GM19467 (cell line): ENCODE data around the gene JAM2.
"Not testable (repeated sequence)": the region's sequence is repeated elsewhere in the genome, so short reads cannot be mapped to it uniquely, and the experiment has no call there.

Experiments
- ATAC-seq: cut with Tn5 transposase; IDR thresholded peaks from one replicate; pipeline ENCODE4 v1.9.1; 2021; ENCODE audit warnings: mild to moderate bottlenecking, moderate library complexity; ENCODE audit not compliant: unreplicated experiment

The JAM2 gene

DNA sequence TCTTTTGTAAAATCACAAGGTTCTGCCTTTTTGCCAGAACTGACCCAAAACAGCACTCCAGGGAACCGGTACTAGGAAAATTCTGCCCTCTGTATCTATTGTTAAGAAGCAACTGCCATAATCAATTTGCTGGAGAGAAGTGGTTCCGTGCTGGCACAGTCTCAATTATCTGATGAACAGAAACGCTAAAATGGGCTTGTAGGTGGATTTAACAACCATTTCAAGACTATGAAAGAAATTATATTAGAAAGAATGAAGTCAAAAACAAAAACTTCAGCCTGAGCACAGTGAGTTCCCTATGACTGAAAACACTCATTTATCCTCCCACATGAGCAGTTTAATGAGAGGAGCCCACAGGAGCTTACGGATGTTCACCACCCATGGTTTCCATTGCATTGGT is 4.4 kb downstream of the JAM2 start:
- no peak for ATAC-seq

DNA sequence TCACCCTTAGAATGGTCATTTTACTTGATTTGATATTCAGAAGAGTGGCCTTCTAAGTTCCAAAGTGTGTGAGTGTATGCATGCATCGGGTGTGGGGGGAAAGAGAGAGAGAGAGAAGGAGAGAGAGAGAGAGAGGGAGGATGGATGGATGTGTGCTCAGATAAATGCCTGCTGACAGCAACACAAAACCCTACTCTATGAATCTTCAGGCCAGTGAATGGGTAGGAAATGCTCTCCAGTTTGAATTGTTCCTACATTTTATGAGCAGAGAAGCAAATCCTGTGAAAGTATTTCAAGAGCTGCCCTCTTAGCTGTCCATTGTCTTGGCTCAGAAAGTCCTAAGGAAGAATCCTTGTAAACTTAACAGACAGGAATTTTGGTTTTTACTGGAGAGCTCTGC is 7.4 kb downstream of the JAM2 start:
- ATAC-seq: no peak

DNA sequence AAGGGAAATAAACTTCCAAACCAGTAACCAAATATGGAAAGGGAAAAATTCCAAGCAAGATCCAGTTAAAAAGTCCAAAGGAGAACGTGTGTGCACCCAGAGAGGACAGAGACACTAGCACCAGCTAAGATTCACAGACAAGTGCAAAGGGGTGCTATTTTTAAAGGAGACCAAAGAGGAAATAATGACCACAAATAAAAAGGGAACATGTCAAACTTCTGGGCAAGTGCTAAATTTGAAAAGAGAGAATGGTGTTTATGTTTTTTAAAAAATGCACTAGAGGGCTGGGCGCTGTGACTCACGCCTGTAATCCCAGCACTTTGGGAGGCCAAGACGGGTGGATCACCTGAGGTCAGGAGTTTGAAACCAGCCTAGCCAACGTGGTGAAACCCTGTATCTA is 8.6 kb downstream of the JAM2 start:
- ATAC-seq: no peak

DNA sequence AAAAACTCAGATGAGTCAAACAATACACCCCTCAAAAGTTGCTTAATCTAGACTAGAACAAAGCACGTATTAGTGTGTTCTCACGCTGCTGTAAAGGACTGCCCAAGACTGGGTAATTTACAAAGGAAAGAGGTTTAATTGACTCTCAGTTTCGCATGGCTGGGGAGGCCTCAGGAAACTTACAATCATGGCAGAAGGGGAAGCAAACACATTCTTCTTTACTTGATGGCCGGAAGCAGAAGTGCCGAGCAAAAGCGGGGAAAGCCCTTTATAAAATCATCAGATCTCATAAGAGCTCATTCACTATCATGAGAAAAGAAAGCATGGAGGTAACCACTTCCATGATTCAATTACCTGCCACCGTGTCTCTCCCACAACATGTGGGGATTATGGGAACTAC is 10.1 kb downstream of the JAM2 start:
- no peak for ATAC-seq

DNA sequence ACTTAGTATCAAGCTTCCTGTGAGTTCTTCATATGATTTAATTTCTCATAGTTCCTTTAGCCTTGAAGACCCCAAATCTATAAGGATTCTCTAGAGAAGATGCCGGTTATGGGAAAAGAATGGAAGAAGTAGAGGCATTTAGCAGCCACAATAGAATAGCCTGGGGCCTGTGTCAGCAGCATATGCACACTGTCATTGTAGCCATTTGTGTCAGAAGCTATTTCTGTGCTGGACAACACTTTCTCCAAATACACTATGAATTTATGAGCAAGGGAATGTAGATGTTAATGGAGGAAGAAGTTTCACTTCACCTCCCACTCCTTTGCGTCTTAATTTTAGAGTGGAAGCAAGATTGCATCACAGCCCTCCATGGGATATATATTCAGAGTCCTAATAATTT is 17.4 kb downstream of the JAM2 start:
- ATAC-seq: no peak

DNA sequence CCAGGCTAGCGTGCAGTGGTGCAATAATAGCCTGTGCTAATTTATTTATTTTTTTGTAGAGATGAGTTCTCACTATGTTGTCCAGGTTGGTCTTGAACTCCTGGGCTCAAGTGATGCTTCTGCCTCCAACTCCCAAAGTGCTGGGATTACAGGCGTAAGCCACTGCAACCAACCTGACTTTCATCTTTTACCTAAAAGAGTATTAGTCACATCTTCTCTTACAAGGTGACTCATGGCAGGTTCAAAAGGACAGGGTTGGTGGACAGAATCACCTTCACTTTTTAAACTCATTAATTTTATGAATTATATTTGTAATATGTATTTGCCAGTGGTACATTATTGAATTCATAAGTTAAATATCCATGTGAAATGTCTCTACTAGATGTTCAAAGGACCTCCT is 18.1 kb downstream of the JAM2 start:
- no peak for ATAC-seq

DNA sequence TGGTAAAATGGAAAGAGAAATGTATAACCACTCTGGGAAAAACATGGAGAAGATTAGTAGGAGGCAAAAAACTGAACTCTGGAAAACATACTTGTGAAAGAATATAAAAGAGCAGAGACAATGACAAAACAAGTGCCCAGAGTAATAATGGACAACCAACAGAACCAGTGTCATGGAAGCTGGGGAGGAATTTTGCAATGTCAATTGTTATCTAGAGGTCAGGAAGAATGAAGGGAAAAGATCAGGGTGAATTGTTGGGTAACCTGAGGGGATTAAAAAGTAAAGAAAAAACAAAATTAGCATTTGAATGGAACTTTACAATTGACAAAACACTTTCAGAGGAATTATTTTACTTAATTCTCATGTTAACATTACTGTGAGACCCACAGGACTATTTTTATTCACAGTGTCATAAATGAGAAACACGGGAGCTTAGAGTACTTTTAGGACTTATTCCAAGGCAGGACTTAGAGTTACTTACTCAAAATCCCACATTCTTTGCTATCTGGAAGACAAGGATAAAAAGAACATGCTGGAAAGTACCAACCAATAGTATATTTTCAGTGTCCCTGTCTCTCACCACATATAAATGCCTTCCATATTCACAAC is 19.5 kb downstream of the JAM2 start:
- no peak for ATAC-seq

DNA sequence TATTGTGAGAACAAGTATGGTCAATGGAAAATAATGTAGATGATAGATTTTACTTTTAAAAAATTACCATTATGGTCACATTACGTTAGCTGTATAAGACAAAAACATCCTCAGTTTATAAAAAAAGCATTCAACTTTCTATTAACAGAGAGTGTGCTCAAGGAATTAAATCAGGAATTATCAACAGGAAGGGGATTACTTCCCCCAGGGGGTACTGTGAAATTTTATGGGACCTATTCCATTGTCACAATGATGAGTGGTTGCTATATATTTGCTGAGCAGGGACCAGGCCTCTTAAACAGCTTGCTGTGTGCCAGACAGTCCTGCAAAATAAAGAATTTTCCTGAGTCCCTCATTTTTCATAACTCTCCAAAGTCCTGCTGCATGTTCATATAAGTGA is 21.2 kb downstream of the JAM2 start:
- no peak for ATAC-seq

DNA sequence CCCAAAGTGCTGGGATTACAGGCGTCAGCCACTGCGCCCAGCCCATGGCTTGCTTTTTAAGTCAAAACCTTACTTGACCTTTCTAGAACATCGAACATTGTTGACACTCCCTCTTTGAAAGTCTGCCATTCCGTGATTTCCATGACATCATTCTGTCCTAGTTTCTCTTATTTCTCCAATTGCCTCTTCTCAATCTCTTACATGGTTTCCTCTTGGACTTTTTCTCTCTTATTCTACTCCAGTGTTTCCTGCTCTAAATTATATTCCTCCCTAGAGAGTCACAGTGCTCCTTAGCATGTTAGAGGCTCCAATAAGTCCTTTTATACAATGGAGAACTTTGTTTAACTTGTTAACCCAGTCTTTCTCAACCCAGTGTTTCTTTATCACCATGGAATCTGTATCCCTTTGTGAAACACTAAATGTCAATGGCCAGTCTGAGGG is 25.5 kb downstream of the JAM2 start:
- no peak for ATAC-seq

DNA sequence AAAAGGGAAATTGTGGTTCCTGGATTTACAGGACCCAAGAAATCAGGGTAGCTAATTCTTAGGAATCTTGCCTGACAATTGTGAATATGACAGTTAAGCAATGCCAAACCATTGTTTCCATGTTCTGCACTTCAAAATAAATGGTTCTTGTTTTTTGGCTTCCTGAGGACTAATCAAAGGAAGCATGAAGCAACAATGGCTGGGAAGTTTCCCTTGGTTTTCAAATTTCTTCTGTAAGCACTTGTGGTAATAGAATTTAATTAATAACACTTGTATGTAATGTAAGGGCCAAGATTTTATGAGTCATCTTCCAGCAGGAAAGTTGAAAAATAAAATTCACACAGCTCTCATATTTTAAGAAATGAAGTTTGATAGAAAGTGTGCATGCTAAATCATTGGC is 31.7 kb downstream of the JAM2 start:
- no peak for ATAC-seq

DNA sequence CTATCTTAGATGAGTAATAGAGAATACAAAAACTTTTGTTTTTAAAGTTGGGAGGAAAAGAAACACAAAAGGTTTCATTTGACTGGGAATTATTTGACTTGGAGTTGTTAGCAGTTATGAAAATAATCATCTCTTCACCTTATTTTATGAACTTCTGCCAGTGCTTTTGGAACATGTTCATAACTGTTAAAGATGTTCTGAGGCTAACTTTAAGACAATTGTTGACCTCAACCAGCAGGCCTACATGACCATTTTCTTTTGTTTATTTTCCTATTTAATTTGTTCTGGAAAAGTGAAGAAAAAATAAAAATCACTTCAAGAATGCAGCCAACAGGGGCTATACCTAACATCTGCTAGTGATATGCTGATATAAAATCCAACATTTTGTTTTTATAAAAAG is 37.4 kb downstream of the JAM2 start:
- ATAC-seq: no peak

DNA sequence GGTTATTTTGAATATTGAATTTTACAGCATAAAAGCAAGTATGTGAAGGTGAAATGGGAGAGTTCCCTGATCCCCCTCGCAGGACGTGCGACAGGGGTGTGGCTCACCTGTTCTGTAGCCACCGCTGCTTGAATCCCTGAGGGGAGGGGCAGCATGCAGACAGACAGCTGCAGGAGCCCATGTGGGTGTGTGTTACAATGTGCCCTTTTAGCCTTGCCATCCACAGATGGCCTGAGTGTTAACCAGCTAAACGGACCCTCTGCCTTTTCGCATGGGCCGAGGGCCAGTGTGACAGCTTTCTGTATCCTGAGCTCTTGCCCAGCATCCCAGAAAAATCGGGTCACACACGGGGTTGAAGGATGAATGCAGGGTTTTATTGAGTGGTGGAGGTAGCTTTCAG is 43.3 kb downstream of the JAM2 start:
- ATAC-seq: no peak

DNA sequence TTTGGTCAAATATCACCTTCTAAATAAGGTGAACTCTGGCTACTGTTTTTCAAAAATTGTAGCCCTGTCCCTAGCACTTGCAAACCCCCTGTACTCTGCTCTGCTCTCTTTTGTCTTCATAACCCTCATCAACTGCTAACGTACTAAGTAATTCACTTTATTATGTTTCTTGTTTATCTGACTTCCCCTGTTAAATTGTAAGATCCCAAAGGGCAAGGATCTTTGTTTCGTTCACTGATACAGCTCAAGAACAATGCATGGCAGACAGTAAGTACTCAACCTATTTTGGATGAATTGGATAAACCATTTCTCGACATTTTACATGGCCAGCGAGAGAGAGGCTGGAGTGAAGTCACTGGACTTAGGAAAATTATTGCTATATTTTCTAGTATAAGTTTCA is 48.7 kb downstream of the JAM2 start:
- ATAC-seq: no peak

DNA sequence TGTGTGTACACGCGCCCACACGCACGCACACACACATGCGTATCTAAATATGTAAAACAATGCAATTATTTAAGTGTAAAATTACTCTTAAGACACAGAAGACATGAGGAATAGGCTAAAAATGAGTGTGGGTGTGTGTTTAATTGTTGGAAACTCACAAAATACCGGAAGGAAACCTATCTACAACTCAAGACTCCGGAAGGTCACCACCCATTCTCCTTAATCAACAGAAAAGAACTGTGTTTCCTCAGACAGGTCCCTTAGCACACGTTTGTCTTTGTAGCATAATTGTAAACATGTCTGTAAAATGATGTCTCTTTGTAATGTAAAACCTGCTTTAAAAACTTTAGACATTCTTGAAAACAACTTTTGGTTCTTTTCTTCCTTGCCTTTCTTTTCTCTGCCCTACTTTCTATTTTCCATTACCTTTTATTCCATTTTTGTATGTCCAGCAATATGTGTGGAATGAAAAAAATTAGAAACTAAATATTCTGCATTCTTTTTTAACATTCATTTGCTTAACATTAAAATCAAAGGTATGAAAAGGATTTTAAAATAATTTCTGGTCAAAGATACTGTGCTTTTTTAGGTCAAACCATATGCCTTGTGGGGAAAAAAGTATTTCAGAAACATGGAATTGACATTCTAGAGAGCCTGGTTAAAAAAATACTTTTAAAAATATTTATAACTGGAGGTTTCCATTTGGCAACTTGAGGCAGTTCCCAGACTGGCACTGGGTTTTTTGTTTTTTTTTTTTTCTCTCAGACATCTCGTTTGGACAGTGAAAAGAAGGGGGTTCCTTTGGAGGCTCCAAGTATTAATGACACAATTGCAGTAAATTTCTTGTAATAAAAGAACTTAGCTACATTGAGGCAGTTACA is 49.5 kb downstream of the JAM2 start:
- ATAC-seq: no peak

DNA sequence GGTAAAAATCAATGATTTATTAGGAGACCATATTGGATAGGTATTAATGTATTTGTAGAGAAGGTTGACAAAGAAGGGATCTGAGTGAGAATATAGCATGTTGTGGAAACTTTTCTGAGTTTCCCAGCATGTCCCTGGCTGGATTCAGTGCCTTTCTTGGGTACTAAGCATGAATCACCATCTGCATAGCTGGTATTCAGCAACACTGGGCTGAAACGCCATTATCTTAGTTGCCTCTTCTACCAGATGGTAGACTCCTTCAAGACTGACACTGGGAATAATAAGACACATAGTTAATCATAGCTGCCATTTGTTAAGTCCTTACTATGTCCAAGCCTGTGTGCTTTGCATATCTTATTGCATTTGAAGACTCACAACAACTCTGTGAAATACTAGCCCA is 50.2 kb downstream of the JAM2 start:
- no peak for ATAC-seq

DNA sequence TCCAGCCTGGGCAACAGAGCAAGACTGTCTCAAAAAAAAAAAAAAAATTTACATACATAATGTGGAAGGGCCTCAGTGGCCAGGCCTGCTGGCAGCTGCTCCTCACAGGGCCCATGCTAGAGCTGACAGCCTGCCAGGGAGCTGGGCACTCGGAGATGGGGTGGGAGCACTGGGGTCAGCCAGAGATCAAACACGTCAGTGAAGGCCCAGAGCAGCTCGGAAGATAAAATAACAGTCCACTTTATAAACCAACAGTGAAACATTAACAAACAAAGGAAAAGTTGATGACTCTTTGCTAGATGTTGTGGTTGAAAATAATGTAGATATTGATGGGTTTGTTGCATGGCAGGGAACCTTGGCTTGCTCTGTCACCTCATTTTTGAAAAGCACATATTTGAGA is 52.9 kb downstream of the JAM2 start:
- no peak for ATAC-seq

DNA sequence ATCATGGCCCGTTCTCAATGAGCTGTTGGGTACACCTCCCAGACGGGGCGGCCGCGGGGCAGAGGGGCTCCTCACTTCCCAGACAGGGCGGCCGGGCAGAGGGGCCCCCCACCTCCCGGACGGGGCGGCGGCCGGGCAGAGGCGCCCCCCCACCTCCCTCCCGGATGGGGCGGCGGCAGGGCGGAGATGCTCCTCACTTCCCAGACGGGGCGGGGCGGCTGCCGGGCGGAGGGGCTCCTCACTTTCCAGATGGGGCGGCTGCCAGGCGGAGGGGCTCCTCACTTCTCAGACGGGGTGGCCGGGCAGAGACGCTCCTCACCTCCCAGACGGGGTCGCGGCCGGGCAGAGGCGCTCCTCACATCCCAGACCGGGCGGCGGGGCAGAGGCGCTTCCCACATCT is 56.4 kb downstream of the JAM2 start:
- not testable (repeated sequence) for ATAC-seq

DNA sequence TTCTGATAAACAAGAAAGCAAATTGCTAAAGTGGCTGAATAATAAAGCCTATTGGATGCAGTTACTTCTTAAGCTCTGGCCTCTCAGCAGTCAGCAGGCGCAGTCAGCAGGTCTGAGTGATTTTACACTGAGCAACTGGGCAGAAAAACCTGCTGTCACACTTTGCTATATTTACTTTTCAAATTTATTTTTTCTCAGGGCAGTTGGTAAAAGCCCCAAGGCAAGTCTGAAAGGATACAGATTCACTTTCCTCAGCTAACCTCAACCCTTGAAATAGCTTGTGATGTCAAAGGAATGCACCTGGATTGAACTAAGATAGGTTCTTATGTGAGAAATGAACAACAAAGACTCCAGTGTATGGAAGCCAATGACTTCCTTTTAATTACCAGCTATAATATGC is 61.7 kb downstream of the JAM2 start:
- no peak for ATAC-seq

DNA sequence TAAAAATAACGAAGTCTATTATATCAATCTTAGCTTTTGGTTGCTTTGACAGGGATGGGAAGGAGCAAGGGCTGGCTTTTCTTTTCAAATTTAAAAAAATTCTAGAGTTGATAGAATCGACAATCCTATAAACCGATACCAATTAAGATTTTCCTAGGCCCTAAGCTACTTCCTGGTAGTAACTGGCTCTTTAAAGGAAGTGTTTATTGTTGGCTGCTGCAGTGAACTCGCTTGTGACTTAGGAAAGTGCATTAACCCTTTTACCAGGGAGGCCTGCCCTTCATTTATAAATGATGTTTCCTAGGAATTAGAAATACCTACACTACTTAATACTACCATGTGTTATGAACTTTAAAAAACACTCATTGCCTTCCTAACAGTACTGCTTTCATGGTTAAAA is 62.5 kb downstream of the JAM2 start:
- no peak for ATAC-seq

DNA sequence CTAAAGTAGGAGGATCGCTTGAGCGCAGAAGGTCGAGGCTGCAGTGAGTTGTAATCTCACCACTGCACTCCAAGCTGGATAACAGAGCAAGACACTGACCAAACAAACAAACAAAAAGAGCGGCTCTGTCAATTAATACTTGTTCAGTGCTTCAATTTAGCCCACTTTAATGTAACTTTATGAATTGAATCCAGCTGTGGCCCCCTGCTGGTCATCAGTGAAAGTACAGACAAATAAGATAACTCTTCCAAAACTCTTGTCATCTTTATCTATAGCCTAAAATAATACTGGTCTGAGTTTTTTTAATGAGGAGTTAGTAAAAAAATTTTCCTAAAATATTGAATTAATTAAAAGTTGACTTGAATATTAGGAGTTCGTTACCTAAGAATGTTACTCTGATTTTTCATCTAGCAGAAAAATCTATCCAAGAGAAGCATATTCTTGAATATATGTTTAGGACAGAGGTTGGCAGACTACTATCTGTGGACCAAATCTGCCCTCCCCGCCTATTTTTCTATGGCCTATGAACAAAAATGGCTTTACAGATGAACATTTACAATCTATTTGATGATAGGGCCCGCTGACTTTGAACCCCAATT is 69.5 kb downstream of the JAM2 start:
- ATAC-seq: no peak

DNA sequence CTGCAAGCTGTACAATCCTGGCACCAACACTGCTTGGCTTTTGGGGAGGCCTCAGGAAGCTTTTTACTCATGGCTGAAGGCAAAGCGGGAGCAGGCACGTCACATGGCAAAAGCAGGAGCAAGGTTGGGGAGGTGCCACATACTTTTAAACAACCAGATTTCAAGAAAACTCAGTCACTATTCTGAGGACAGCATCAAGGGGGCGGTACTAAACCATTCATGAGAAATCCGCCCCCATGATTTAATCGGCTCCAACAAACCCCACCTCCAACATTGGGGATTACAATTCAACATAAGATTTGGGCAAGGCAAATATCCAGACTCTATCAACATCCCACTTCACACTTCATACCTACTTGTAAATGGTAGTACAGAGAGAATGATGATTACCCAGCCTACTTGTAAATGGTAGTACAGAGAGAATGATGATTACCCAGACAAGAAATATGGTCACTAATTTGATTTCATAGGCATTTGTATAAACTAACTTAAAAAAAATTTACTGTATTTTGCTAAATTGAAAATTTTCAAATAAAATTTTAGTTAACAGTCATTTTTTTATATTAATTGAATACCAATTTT is 70.7 kb downstream of the JAM2 start:
- ATAC-seq: no peak

DNA sequence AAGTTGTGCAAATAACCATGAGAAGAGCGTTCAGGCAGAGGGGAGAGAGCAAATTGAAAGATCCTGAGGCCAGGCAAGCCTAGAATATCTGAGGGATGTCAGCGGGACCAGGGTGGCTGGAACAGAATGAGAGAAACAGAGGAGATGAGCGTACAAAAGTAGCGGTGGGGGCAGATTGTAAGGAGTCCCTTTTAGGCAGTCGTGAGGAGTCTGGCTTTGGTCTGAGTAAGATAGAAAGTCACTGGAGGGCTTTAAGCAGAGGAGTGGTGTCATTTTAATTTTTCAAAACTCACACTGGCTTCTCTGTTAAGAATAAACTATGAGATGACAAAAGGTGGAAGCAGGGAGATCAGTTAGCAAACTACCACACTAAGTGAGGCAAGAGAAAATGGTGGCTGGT is 71.5 kb downstream of the JAM2 start:
- no peak for ATAC-seq
